GM12873 (cell line): Measurements from ENCODE around the gene EIF3B.

Source experiments
- CTCF ChIP-seq: IDR thresholded peaks from 2 replicates; pipeline ENCODE4 v1.5.1; 2012; ENCODE audit warnings: low read depth, mild to moderate bottlenecking, moderate library complexity, low read length, control low read depth; ENCODE audit not compliant: insufficient read depth; ENCODE audit errors: missing control alignments

The EIF3B gene

GRCh38 chr7:2403718-2404648 is 49.4 kb downstream of the EIF3B start:
- peak; percentile 18 for TF ChIP-seq CTCF

- no peak for TF ChIP-seq CTCF
Observed at GRCh38 chr7:2404714-2405119, 50.1 kb downstream of the EIF3B start.

- TF ChIP-seq CTCF: no peak
Observed at GRCh38 chr7:2405201-2405600, 50.6 kb downstream of the EIF3B start.

- TF ChIP-seq CTCF: no peak
Observed at GRCh38 chr7:2405601-2406345, 51.1 kb downstream of the EIF3B start.

- no peak for TF ChIP-seq CTCF
Observed at GRCh38 chr7:2409745-2410414, 55.3 kb downstream of the EIF3B start.

- no peak for TF ChIP-seq CTCF
Observed at GRCh38 chr7:2411049-2411448, 56.4 kb downstream of the EIF3B start.
